Measurements from ENCODE around the gene APAF1. TPM values are rescaled to one million over a fixed set of nuclear protein-coding genes. Genes with fewer than 3 reads are reported as not detected.

Gene APAF1
- total RNA-seq, 1 experiment from 2014 or later: 10.1 TPM

DNA sequence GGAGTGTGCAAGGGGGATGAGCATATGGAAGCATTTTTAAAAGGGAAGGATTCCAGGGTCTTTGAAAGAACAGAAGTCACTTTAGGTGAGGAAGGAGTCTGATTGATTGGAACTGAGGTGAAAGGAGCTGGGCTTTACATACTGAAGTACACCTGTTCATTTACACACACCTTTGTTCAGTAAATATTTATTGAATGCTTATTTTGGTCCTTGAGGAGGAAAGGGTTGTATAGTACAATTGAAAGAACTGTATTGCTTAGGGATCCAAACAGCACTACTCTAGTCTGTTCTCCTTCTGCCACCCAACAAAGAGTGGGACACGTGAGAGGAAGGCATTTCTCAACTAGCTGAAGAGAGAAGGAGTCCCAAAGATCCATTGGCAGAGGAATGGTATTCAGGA lies 63.9 kb downstream of the APAF1 start:
- no peak overlapping the region for H3K4me3 ChIP-seq (ENCODE audit: low read length)
- no peak overlapping the region for H3K9ac ChIP-seq (ENCODE audit: low read length)
- H4K20me1 ChIP-seq (ENCODE audit: low read length): no peaks in the 10 kb centered on the region
- no peaks in the 10 kb centered on the region for H3K9me3 ChIP-seq (ENCODE audit: low read length)
- no peaks in the 10 kb centered on the region for H3F3A ChIP-seq (ENCODE audit: low read length, unreplicated experiment)
- no peaks in the 10 kb centered on the region for H3K9me2 ChIP-seq (replicated peaks; ENCODE audit: low read length)
- DNase-seq (no peak), ATAC-seq (no peak)
- CTCF ChIA-PET: no interaction called here
- H3K79me2 ChIP-seq (ENCODE audit: low read length): no peaks in the 10 kb centered on the region
- no peaks in the 10 kb centered on the region for H3K36me3 ChIP-seq (ENCODE audit: low read depth, low read length)
- H3K4me1 ChIP-seq (ENCODE audit: insufficient read depth, low read length): no peaks in the 10 kb centered on the region
- TF ChIP-seq CTCF (conservative IDR thresholded peaks at IDR 0.05; ENCODE audit: low read depth, low read length): no peak
- no peak for TF ChIP-seq EZH2phosphoT487 (IDR thresholded peaks at IDR 0.05; ENCODE audit: borderline replicate concordance, low read length)
- no peak for TF ChIP-seq EZH2 (IDR thresholded peaks at IDR 0.05; ENCODE audit: low read length, unreplicated experiment)
- H3K4me2 ChIP-seq (ENCODE audit: low read length): no peak overlapping the region
- POLR2A ChIA-PET (ENCODE audit: unreplicated experiment): no interaction called here
- H3K27me3 ChIP-seq (ENCODE audit: low read length): no peaks in the 10 kb centered on the region
- no peak overlapping the region for H2AFZ ChIP-seq (ENCODE audit: low read length)
- BruUV-seq (replicated peaks): no TSS peak
- H3K27ac ChIP-seq (ENCODE audit: low read length): no peak overlapping the region
- intact Hi-C loops (cut with micrococcal nuclease): no loop called here

DNA sequence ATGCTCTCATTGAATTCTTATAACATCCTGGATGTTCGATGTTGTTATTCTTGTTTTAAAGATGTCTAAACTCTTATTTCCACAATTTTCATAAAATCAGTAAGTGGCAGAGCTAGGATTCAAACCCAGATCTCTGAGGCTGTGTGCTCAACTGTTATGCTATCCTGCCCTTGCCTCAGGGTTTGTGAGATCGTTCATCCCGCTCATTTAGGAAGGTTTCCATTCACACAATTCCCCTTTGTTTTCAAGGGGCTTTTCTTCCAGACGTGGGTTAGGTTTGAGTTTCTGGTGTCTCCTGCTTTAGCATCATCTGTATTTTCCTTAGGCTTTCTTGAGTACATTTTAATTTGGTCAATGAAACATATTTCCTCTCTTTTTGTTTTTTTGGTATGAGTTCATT lies 69.3 kb downstream of the APAF1 start:
- no peaks in the 10 kb centered on the region for H3K4me1 ChIP-seq (ENCODE audit: insufficient read depth, low read length)
- H3K9ac ChIP-seq (ENCODE audit: low read length): no peak overlapping the region
- ChIA-PET POLR2A (ENCODE audit: unreplicated experiment) (no interaction called here), CTCF (no interaction called here)
- TF ChIP-seq EZH2 (IDR thresholded peaks at IDR 0.05; ENCODE audit: low read length, unreplicated experiment): no peak
- no peak for TF ChIP-seq EZH2phosphoT487 (IDR thresholded peaks at IDR 0.05; ENCODE audit: borderline replicate concordance, low read length)
- TF ChIP-seq CTCF (conservative IDR thresholded peaks at IDR 0.05; ENCODE audit: low read depth, low read length): no peak
- ATAC-seq (no peak), DNase-seq (no peak)
- no peak overlapping the region for H3K27ac ChIP-seq (ENCODE audit: low read length)
- intact Hi-C loops (cut with micrococcal nuclease): no loop called here
- H3K9me3 ChIP-seq (ENCODE audit: low read length): no peaks in the 10 kb centered on the region
- no TSS peak for BruUV-seq (replicated peaks)
- no peaks in the 10 kb centered on the region for H3K79me2 ChIP-seq (ENCODE audit: low read length)
- no peak overlapping the region for H3K4me2 ChIP-seq (ENCODE audit: low read length)
- no peaks in the 10 kb centered on the region for H3F3A ChIP-seq (ENCODE audit: low read length, unreplicated experiment)
- H3K27me3 ChIP-seq (ENCODE audit: low read length): no peaks in the 10 kb centered on the region
- no peaks in the 10 kb centered on the region for H3K36me3 ChIP-seq (ENCODE audit: low read depth, low read length)
- H4K20me1 ChIP-seq (ENCODE audit: low read length): no peaks in the 10 kb centered on the region
- no peak overlapping the region for H3K4me3 ChIP-seq (ENCODE audit: low read length)
- H3K9me2 ChIP-seq (replicated peaks; ENCODE audit: low read length): no peaks in the 10 kb centered on the region
- no peak overlapping the region for H2AFZ ChIP-seq (ENCODE audit: low read length)

GRCh38 chr12:98719515-98720504 lies 74.7 kb downstream of the APAF1 start:
- H3K9me3 ChIP-seq (ENCODE audit: low read length): no peaks in the 10 kb centered on the region
- TF ChIP-seq CTCF (conservative IDR thresholded peaks at IDR 0.05; ENCODE audit: low read depth, low read length) (no peak), EZH2 (IDR thresholded peaks at IDR 0.05; ENCODE audit: low read length, unreplicated experiment) (no peak), EZH2phosphoT487 (IDR thresholded peaks at IDR 0.05; ENCODE audit: borderline replicate concordance, low read length) (no peak)
- H3K27me3 ChIP-seq (ENCODE audit: low read length): no peaks in the 10 kb centered on the region
- intact Hi-C loops (cut with micrococcal nuclease): no loop called here
- CTCF ChIA-PET: no interaction called here
- DNase-seq (no peak), ATAC-seq (no peak)
- no peaks in the 10 kb centered on the region for H3K36me3 ChIP-seq (ENCODE audit: low read depth, low read length)
- H3K4me2 ChIP-seq (ENCODE audit: low read length): no peak overlapping the region
- H2AFZ ChIP-seq (ENCODE audit: low read length): no peak overlapping the region
- H3K4me3 ChIP-seq (ENCODE audit: low read length): no peak overlapping the region
- H4K20me1 ChIP-seq (ENCODE audit: low read length): no peaks in the 10 kb centered on the region
- no peaks in the 10 kb centered on the region for H3K9me2 ChIP-seq (replicated peaks; ENCODE audit: low read length)
- POLR2A ChIA-PET (ENCODE audit: unreplicated experiment): no interaction called here
- H3K27ac ChIP-seq (ENCODE audit: low read length): no peak overlapping the region
- H3F3A ChIP-seq (ENCODE audit: low read length, unreplicated experiment): no peaks in the 10 kb centered on the region
- no TSS peak for BruUV-seq (replicated peaks)
- no peaks in the 10 kb centered on the region for H3K79me2 ChIP-seq (ENCODE audit: low read length)
- H3K4me1 ChIP-seq (ENCODE audit: insufficient read depth, low read length): no peaks in the 10 kb centered on the region
- H3K9ac ChIP-seq (ENCODE audit: low read length): no peak overlapping the region
